Natural killer cell (primary cell): Measurements from ENCODE around the gene CX3CL1. TPM values are rescaled to one million over a fixed set of nuclear protein-coding genes. Genes with fewer than 3 reads are reported as not detected.

Experiments
- ATAC-seq, 3 donors: fragments of 150-1000 bp in 2 of 3; fragments of 200-7000 bp in 1 of 3; cut with Tn5 transposase; 1 replicate in 1 of 3; 2 replicates in 2 of 3; pipeline ENCODE4 v1.10.0; 2021; ENCODE audit warnings: mild to moderate bottlenecking in 2 of 3, moderate library complexity in 2 of 3
- DNase-seq, 2 donors: peaks; one replicate each; pipeline versions ENCODE4 v3.0.0 to v3.0.0-alpha.2; 2013 to 2021; ENCODE audit warnings: mixed read lengths in 1 of 2
- H3K27ac ChIP-seq: one replicate; pipeline ENCODE4 v1.5.1; 2013; ENCODE audit warnings: mild to moderate bottlenecking, low read length
- H3K27me3 ChIP-seq: one replicate; pipeline ENCODE4 v1.6.1; 2013; ENCODE audit warnings: low read length; ENCODE audit not compliant: control insufficient read depth, insufficient read depth
- H3K36me3 ChIP-seq: one replicate; pipeline ENCODE4 v1.6.1; 2013; ENCODE audit warnings: low read length; ENCODE audit not compliant: control insufficient read depth, insufficient read depth
- H3K4me1 ChIP-seq: one replicate; pipeline ENCODE4 v1.6.1; 2013; ENCODE audit warnings: low read length; ENCODE audit not compliant: control insufficient read depth, insufficient read depth
- H3K4me3 ChIP-seq: one replicate; pipeline ENCODE4 v1.5.1; 2013; ENCODE audit warnings: low read length
- H3K9me3 ChIP-seq: one replicate; pipeline ENCODE4 v1.6.1; 2013; ENCODE audit warnings: low read length; ENCODE audit not compliant: control insufficient read depth, insufficient read depth
- H3K27ac Mint-ChIP-seq, 2 donors: one replicate each; pipeline ENCODE4 v1.8.0; 2022; ENCODE audit warnings: mild to moderate bottlenecking in 2 of 2, mixed read lengths in 2 of 2, moderate library complexity in 1 of 2
- H3K27me3 Mint-ChIP-seq, 2 donors: one replicate each; pipeline ENCODE4 v1.8.0; 2022; ENCODE audit warnings: low read depth in 2 of 2, mixed read lengths in 2 of 2
- H3K36me3 Mint-ChIP-seq: one replicate; pipeline ENCODE4 v1.8.0; 2022; ENCODE audit warnings: mixed read lengths
- H3K4me1 Mint-ChIP-seq, 2 donors: one replicate each; pipeline ENCODE4 v1.8.0; 2022; ENCODE audit warnings: mixed read lengths in 2 of 2
- H3K4me3 Mint-ChIP-seq: one replicate; pipeline ENCODE4 v1.8.0; 2022; ENCODE audit warnings: mild to moderate bottlenecking, moderate library complexity, mixed read lengths
- H3K9me3 Mint-ChIP-seq, 2 donors: one replicate each; pipeline ENCODE4 v1.8.0; 2022; ENCODE audit warnings: mixed read lengths in 2 of 2
- CTCF ChIP-seq: fragments of 200-600 bp; IDR thresholded peaks from one replicate; pipeline ENCODE4 v1.8.0; 2022; ENCODE audit warnings: antibody characterized with exemption
- WGBS: methylation state at CpG from one replicate; pipeline ENCODE4 v1.1.7; 2013; ENCODE audit warnings: missing lambda C conversion rate; ENCODE audit not compliant: insufficient coverage; 5-methylcytosine and 5-hydroxymethylcytosine counted together
- intact Hi-C: fragments of 100-400 bp; cut with micrococcal nuclease; formaldehyde crosslinking; loops from one replicate; pipeline ENCODE4 v1.14.2; 2022
- total RNA-seq, 4 donors: library from RNA; stranded (reverse); fragments of 120-200 nt in 1 of 4; gene quantifications; one replicate each; pipeline versions ENCODE4 v1.2.3 to v1.2.4, GENCODE V29; 2013 to 2022

Gene CX3CL1
- total RNA-seq, 3 donors from 2014 or later (not counting 1 experiment from before 2014, with no cell fraction given): not detected

GRCh38 chr16:57401943-57402640, 29.8 kb downstream of the CX3CL1 start:
- Mint-ChIP-seq H3K27ac (no peak overlapping the region), H3K36me3 (no peaks in the 10 kb centered on the region), H3K9me3 (no peaks in the 10 kb centered on the region), H3K4me1 (no peaks in the 10 kb centered on the region), H3K27me3 (peaks cover 0 to 11% of the 10 kb centered on the region in 2 donors), H3K4me3 (no peak overlapping the region)
- Histone ChIP-seq H3K27me3 (no peaks in the 10 kb centered on the region), H3K9me3 (no peaks in the 10 kb centered on the region), H3K4me3 (no peak overlapping the region), H3K27ac (no peak overlapping the region), H3K4me1 (peaks cover 4% of the 10 kb centered on the region), H3K36me3 (no peaks in the 10 kb centered on the region)
- intact Hi-C loops: no loop called here
- ATAC-seq: no peak
- TF ChIP-seq CTCF: no peak
- DNase-seq: no peak
- WGBS: 81% methylated on average over 7 of the region's 7 CpGs

GRCh38 chr16:57403965-57404817, 31.9 kb downstream of the CX3CL1 start, which contains the start of gene CCL17:
TSS of gene CCL17 (plus strand) at chr16:57404767. CDS start at chr16:57413933, 9,166 bp downstream.
- Mint-ChIP-seq H3K4me3 (no peak within 1 kb of the TSS), H3K9me3 (no peaks in the 10 kb centered on the region), H3K27ac (no peak within 1 kb of the TSS), H3K36me3 (no peaks in the 10 kb centered on the region), H3K27me3 (peaks cover 0 to 15% of the 10 kb centered on the region in 2 donors), H3K4me1 (no peaks in the 10 kb centered on the region)
- no peak within 1 kb of the TSS for H3K27ac ChIP-seq
- intact Hi-C loops: no loop called here
- 82% methylated on average over 17 of the region's 17 CpGs for WGBS
- no peaks in the 10 kb centered on the region for H3K9me3 ChIP-seq
- ATAC-seq (no peak), DNase-seq (no peak)
- no peaks in the 10 kb centered on the region for H3K36me3 ChIP-seq
- no peaks in the 10 kb centered on the region for H3K27me3 ChIP-seq
- TF ChIP-seq CTCF: no peak
- no peak within 1 kb of the TSS for H3K4me3 ChIP-seq
- H3K4me1 ChIP-seq: peaks cover 4% of the 10 kb centered on the region

GRCh38 chr16:57405097-57405496, 32.8 kb downstream of the CX3CL1 start:
- ATAC-seq (no peak), DNase-seq (no peak)
- H3K4me3 Mint-ChIP-seq: no peak overlapping the region
- H3K27ac Mint-ChIP-seq: no peak overlapping the region
- H3K36me3 Mint-ChIP-seq: no peaks in the 10 kb centered on the region
- 75% methylated on average over 3 of the region's 3 CpGs for WGBS
- intact Hi-C loops: no loop called here
- H3K4me1 Mint-ChIP-seq: no peaks in the 10 kb centered on the region
- no peak overlapping the region for H3K27ac ChIP-seq
- no peak overlapping the region for H3K4me3 ChIP-seq
- no peaks in the 10 kb centered on the region for H3K9me3 Mint-ChIP-seq
- H3K9me3 ChIP-seq: no peaks in the 10 kb centered on the region
- no peaks in the 10 kb centered on the region for H3K36me3 ChIP-seq
- H3K4me1 ChIP-seq: peaks cover 4% of the 10 kb centered on the region
- no peaks in the 10 kb centered on the region for H3K27me3 ChIP-seq
- peaks cover 0 to 18% of the 10 kb centered on the region in 2 donors for H3K27me3 Mint-ChIP-seq
- TF ChIP-seq CTCF: no peak
